GM18526 (cell line): ENCODE data around the gene FANCM.
A peak's percentile ranks its signal among the peaks of the same experiment; 100 is the strongest.

Source experiments
- POLR2A ChIP-seq: IDR thresholded peaks from 3 replicates; pipeline ENCODE4 v1.6.1; 2011; ENCODE audit not compliant: insufficient read length; ENCODE audit errors: extremely low read depth

Gene FANCM

GRCh38 chr14:45134051-45134958 lies 1.4 kb upstream of the FANCM start, which contains the start of gene FKBP3:
Gene FKBP3 (minus strand): TSS chr14:45134481. CDS start chr14:45134456, 25 bp downstream.
- peak; percentile 86 for TF ChIP-seq POLR2A

DNA sequence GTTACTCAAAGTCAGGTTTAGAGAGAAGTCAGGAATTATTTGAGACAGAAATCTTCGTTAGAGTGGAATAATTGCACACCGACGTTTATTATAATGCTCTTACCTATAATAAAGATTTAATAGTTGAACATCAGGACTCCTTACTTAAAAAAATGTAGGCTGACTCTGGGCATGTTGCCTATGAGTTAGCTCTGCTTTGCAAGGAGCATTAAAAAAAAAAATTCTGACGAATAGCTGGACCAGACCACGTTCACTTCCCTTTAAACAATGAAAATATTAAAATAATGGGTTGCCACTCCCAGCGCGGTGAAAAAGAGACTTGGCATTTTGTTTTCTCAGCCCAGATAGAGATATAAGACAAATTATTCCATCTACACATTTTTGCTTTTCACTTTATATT lies 574 bp upstream of the FANCM start:
- no peak for TF ChIP-seq POLR2A

DNA sequence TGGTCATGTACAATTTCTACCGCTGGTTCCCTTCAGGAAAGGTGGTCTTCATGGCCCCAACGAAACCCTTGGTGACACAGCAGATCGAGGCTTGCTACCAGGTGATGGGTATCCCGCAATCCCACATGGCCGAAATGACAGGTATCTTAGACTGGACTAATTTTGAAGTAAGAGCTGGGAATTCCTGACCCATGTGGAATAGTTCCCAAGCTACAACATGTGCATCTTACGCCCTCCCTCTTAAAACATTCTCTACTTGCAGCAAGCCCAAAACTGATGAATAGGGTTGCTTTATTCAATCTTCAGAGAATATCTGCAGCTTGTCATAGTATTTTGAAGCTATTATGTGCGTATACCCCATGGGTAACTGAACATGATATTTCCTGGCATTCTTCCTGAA lies 669 bp downstream of the FANCM start:
- TF ChIP-seq POLR2A, result no peak

DNA sequence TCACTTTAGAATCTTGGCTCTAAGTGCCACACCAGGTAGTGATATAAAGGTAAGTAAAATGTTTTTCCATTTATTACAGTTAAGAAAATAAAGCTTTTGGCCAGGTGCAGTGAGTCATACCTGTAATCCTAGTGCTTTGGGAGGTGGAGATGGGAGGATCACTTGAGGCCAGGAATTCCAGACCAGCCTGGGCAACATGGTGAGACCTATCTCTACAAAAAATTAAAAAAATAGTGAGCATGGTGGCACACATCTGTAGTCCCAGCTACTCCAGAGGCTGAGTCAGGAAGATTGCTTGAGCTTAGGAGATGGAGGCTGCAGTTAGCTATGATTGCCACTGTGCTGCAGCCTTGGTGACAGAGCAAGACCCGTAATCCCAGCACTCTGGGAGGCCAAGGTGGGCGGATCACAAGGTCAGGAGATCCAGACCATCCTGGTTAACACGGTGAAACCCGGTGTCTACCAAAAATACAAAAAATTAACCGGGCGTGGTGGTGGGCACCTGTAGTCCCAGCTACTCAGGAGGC lies 5.0 kb downstream of the FANCM start:
- TF ChIP-seq POLR2A, result no peak

DNA sequence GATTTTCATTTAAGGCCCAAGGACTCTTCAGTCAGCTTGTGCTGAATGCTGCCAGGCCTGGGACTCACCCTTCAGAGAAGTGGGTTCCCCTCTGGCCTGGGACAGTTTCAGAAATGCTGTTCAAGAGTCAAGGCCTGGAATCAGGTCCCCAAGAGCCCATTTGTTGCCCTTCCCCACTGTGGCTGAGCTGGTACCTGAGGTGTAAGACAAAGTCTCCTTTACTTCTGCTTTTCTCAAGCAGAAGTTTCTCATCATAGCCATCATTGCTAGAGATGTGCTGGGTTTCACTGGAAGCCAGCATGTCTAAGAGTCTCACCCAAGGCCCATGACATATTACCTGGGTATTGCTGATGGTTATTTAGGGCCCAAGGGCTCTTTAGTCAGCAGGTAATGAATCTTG lies 8.9 kb downstream of the FANCM start:
- no peak for TF ChIP-seq POLR2A

GRCh38 chr14:45145214-45145613 lies 9.5 kb downstream of the FANCM start:
- no peak for TF ChIP-seq POLR2A

DNA sequence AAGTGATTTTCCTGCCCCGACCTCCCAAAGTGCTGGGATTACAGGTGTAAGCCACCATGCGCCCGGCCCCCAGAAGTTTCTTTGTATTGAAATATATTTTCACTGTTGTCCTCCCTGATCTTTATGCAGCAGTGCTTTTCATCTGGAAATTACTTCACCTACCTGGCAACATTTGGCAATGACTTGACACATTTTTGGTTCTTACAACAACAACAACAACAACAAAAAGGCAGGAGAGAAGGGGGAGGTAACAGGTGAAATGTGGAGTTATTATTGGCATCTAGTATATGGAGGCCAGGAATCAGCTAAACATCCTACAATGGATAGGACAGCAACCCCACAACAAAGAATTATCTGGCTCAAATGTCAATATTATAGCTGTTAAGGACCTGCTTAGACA lies 13.9 kb downstream of the FANCM start:
- TF ChIP-seq POLR2A, result no peak

- TF ChIP-seq POLR2A, result no peak
Measured at GRCh38 chr14:45150386-45150890, 14.7 kb downstream of the FANCM start.

DNA sequence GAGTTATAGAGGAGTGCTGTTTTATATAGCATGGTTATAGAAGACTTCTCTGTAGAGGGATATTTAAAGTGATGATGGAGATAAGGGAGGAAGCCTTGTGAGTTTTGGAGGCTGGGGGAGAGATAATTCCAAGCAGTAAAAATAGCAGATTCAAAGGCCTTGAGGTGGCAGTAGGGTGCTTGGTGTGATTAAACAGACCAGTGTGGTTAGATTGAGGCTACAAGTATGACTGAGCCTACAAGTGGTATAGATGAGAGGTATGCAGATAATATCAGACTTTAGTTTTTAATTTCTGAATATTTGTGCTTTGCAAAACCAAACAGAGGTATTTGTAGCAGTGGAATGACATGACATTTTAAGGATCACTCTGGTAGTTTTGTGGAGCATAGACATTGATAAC lies 20.3 kb downstream of the FANCM start:
- TF ChIP-seq POLR2A, result no peak

DNA sequence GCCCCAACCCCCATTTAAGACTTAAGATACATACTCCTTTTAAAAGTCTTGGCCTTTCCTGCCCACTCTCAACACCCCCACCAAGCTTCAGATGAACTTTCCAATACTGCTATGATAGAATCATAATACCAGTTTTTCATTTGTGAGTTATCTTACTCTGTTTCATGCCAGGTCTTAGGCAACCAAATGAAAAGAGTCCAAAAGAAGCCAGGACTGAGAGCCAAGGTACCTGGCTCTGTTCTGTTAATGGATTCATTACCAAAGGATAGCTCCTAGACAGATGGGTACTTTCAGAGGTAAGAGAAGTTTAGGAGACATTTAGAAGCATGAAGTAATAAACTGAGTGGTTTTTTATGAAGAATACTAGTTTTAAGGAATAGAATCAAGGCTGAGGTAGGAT lies 34.2 kb downstream of the FANCM start:
- no peak for TF ChIP-seq POLR2A

- no peak for TF ChIP-seq POLR2A
Measured at GRCh38 chr14:45177076-45177475, 41.3 kb downstream of the FANCM start.

DNA sequence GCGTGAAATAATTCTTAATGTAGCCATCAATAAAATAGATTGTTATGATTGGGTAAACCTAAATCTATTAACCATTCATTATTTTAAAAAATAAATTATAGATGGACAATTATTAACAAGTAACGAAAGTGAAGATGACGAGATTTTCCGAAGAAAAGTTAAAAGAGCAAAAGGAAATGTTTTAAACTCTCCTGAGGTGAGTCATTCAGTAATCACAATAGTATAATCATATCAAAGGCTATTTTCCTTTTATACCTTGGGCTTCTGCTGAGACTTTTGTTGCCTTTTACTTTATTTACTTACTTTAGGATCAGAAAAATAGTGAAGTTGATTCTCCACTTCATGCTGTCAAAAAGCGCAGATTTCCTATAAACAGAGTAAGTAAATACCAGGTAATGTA lies 45.6 kb downstream of the FANCM start:
- no peak for TF ChIP-seq POLR2A

DNA sequence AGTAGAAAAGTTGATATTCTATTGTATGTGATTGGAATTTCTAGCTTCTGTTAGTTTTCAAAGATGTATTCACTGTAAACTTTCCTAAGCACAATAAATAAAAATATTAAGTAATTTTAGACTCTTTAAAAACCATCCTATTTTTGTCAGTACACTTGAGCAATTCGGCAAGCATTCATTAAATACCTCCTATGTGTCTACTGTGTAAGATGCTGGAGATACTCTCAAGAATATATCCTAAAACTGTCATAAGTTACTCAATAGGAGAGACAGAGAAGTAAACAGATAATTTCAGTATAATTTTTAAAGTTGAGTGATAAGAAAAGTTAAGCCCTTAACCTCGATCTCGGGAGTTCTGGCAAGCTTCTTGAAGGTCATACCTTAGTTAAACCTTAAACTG lies 46.1 kb downstream of the FANCM start:
- no peak for TF ChIP-seq POLR2A

- TF ChIP-seq POLR2A, result no peak
Measured at GRCh38 chr14:45185100-45185814, 49.5 kb downstream of the FANCM start.

GRCh38 chr14:45194964-45195363 lies 59.2 kb downstream of the FANCM start:
- TF ChIP-seq POLR2A, result no peak

- no peak for TF ChIP-seq POLR2A
Measured at GRCh38 chr14:45198551-45198950, 62.8 kb downstream of the FANCM start.
